ENCODE data around the gene CASKIN1.

The CASKIN1 gene

DNA sequence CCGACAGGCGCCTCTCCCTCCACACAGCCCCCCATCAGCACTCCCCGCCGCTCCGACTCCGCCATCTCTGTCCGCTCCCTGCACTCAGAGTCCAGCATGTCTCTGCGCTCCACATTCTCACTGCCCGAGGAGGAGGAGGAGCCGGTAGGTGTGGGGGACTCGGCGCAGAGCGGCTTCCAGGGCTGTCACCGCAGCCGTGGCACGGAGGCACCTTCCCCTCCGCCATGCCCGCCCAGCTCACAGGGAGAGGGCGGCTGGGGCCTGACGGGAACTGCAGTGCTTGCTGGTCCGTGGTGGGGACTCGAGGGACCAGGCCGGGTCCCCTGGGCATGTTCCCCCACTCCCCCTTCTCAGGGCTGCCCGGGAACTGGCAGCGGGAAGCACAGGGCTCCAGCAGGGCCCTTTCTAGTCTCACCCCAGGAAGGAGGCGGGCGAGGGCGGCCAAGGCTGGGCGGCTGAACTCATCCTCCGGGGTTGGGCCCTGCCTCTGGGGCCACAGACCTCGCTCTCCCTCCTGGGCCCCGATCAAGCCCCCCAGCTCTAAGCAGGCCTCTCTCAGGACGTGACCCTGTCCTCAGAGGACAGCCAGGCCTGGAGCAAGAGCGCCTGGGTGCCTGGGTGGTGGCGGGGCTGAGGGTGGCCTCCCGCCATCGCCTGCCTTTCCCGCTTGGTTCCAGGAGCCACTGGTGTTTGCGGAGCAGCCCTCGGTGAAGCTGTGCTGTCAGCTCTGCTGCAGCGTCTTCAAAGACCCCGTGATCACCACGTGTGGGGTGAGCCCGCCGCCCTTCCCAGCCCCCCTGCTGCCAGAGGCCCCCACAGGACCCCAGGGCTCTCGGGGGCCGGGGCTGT, 25.6 kb downstream of the CASKIN1 start:
- H3K27ac ChIP-seq (replicated peaks) = no peak overlapping the region
- TF ChIP-seq, protein P1, sequence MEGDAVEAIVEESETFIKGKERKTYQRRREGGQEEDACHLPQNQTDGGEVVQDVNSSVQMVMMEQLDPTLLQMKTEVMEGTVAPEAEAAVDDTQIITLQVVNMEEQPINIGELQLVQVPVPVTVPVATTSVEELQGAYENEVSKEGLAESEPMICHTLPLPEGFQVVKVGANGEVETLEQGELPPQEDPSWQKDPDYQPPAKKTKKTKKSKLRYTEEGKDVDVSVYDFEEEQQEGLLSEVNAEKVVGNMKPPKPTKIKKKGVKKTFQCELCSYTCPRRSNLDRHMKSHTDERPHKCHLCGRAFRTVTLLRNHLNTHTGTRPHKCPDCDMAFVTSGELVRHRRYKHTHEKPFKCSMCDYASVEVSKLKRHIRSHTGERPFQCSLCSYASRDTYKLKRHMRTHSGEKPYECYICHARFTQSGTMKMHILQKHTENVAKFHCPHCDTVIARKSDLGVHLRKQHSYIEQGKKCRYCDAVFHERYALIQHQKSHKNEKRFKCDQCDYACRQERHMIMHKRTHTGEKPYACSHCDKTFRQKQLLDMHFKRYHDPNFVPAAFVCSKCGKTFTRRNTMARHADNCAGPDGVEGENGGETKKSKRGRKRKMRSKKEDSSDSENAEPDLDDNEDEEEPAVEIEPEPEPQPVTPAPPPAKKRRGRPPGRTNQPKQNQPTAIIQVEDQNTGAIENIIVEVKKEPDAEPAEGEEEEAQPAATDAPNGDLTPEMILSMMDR (IDR thresholded peaks at IDR 0.05; ENCODE audit: insufficient read depth, low read length) = no peak
- TF ChIP-seq GABPA (IDR thresholded peaks at IDR 0.05; ENCODE audit: low read depth) (no peak), POLR2AphosphoS5 (IDR thresholded peaks at IDR 0.05; ENCODE audit: low read depth) (no peak), REST (IDR thresholded peaks at IDR 0.05; ENCODE audit: insufficient replicate concordance, low read depth) (no peak), SPI1 (IDR thresholded peaks at IDR 0.05; ENCODE audit: borderline replicate concordance, low read depth) (no peak)

GRCh38 chr16:2170080-2170479, 26.3 kb downstream of the CASKIN1 start:
- H3K4me3 ChIP-seq (replicated peaks; ENCODE audit: insufficient read depth, low read length) = no peak overlapping the region
- H3K27ac ChIP-seq (replicated peaks) = no peak overlapping the region
- H3K27me3 ChIP-seq (ENCODE audit: insufficient read depth, poor library complexity, severe bottlenecking) = no peaks in the 10 kb centered on the region
- TF ChIP-seq POLR2AphosphoS5 (IDR thresholded peaks at IDR 0.05; ENCODE audit: low read depth) = no peak
- TF ChIP-seq, protein P1 (IDR thresholded peaks at IDR 0.05; ENCODE audit: insufficient read depth, low read length) = no peak
- no peak for TF ChIP-seq REST (IDR thresholded peaks at IDR 0.05; ENCODE audit: insufficient replicate concordance, low read depth)
- no peak for TF ChIP-seq SPI1 (IDR thresholded peaks at IDR 0.05; ENCODE audit: borderline replicate concordance, low read depth)
- TF ChIP-seq GABPA (IDR thresholded peaks at IDR 0.05; ENCODE audit: low read depth) = no peak
- no peak for DNase-seq (ENCODE audit: low read depth in 1 of 2, low spot score in 1 of 2)

More for the DNA sequence above, 25.6 kb downstream of the CASKIN1 start:
- Histone ChIP-seq H3K4me3 (replicated peaks; ENCODE audit: insufficient read depth, low read length) (no peak overlapping the region), H3K27me3 (ENCODE audit: insufficient read depth, poor library complexity, severe bottlenecking) (no peaks in the 10 kb centered on the region)
- DNase-seq (ENCODE audit: low read depth in 1 of 2, low spot score in 1 of 2) = no peak

GRCh38 chr16:2167068-2167638, 29.3 kb downstream of the CASKIN1 start:
- no peak for DNase-seq (ENCODE audit: low read depth in 1 of 2, low spot score in 1 of 2)
- Histone ChIP-seq H3K27ac (replicated peaks) (no peak overlapping the region), H3K4me3 (replicated peaks; ENCODE audit: insufficient read depth, low read length) (no peak overlapping the region), H3K27me3 (ENCODE audit: insufficient read depth, poor library complexity, severe bottlenecking) (no peaks in the 10 kb centered on the region)
- TF ChIP-seq, protein P1 (IDR thresholded peaks at IDR 0.05; ENCODE audit: insufficient read depth, low read length) = no peak
- no peak for TF ChIP-seq SPI1 (IDR thresholded peaks at IDR 0.05; ENCODE audit: borderline replicate concordance, low read depth)
- no peak for TF ChIP-seq REST (IDR thresholded peaks at IDR 0.05; ENCODE audit: insufficient replicate concordance, low read depth)
